Brain microvascular endothelial cell (primary cell): ENCODE data around the gene GALNTL6.
"Not testable (repeated sequence)": the region's sequence is repeated elsewhere in the genome, so short reads cannot be mapped to it uniquely, and the experiment has no call there.

ENCODE experiments used
- DNase-seq: peaks from one replicate; pipeline ENCODE4 v3.0.0-alpha.2; 2020
- H3K27ac ChIP-seq: fragments of 250-450 bp; sonication (Bioruptor Pico); 2 replicates; pipeline ENCODE4 v1.5.1; 2020; ENCODE audit warnings: mild to moderate bottlenecking, moderate library complexity
- H3K27me3 ChIP-seq: fragments of 250-450 bp; sonication (Bioruptor Pico); replicated peaks from 2 replicates; pipeline ENCODE4 v1.5.1; 2020; ENCODE audit warnings: mild to moderate bottlenecking
- H3K36me3 ChIP-seq: fragments of 250-450 bp; sonication (Bioruptor Pico); replicated peaks from 2 replicates; pipeline ENCODE4 v1.5.1; 2020; ENCODE audit warnings: mild to moderate bottlenecking
- H3K4me3 ChIP-seq: 2 replicates; pipeline ENCODE4 v1.5.1; 2011; ENCODE audit warnings: low read depth, mild to moderate bottlenecking, control low read depth, low read length, moderate library complexity
- CTCF ChIP-seq: IDR thresholded peaks from 2 replicates; pipeline ENCODE4 v1.5.1; 2011; ENCODE audit warnings: low read depth, mild to moderate bottlenecking, moderate library complexity, low read length, control low read depth, inconsistent platforms; ENCODE audit errors: missing control alignments
- in situ Hi-C: cut with HindIII; loops from 2 replicates; pipeline ENCODE4 v1.10.0; 2017; ENCODE audit warnings: low sequenced_read_pairs, low pct_ligation_motif_present

The GALNTL6 gene

DNA sequence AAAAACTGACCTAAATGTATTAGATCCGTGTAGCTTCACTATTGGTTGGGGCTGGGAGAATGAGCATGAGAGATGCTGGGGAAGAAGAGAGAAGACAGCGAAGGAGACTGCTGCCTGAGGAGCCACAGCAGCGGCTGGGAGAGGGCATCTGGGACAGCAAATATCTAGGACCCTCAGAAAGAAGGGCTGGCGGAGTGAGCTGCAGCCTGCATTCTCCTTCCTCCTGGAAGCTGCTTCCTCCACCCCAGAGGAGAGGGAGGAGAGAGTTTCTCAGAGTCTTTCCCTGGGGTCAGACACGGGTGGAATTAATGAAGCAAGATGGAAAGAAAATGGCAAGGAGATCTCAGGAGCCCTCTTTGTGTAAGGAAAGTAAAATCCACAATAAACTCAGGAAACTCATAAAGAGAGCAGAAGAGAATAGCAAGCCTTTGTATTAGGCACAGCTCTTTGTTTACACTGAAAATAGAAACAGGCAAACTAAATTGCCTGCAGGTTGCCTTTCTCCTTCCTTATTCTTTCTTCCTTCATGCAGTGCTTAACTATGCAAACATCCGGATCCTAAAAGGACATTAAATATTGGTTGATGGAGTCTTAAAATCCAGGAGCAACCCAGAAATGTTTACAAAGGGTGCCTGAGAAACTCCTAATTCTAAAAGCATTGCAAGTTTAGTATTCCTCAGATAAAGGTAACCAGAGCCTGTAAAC is 1225.1 kb downstream of the GALNTL6 start:
- Histone ChIP-seq H3K27me3 (no peaks in the 10 kb centered on the region), H3K36me3 (no peaks in the 10 kb centered on the region), H3K27ac (no peak overlapping the region), H3K4me3 (no peak overlapping the region)
- in situ Hi-C loops, result no loop called here
- no peak for DNase-seq
- no peak for TF ChIP-seq CTCF

DNA sequence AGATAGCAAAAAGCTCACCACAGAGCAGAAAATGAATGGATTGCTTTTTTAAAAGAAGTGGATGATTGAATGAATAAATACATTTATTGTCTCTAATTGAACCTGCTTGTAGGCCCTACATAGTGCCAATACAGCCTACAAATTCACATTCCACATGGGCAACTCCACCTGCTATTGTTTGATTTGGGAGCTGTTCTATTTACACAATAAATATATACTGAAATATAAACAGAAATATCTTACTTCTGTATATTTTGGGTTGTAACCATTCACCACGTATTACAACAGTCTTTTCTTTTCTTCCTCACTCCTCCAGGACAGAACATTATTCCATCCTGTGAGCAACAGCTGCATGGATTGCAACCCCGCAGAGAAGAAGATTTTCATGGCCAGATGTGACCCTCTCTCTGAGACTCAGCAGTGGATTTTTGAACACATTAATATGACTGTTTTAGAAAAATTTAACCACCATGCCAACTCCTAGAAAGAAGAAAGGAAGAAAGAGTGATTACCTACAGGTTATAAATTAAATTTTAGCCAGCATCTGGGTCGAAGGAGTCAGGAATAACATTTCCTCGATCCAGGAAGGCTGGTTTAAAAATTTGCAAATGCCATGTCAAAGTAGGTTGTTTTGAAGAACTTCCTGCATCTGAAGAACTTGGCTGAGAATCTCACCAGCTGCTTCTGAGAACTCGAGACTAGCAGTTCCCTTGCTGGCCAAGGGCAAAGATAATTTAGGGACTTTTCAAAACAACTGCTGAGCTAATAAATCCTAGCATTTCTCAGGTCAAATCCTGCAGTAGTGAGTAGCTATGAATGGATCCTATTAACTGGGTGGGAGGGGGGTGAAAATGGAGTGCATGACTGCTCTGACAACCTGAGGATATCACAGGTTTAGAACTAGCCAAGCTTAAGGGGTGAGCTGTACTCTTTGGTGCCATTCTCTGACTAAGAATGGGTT is 1226.7 kb downstream of the GALNTL6 start:
- H3K36me3 ChIP-seq, result no peaks in the 10 kb centered on the region
- in situ Hi-C loops, result no loop called here
- DNase-seq, result no peak
- no peak for TF ChIP-seq CTCF
- H3K27ac ChIP-seq, result no peak overlapping the region
- no peaks in the 10 kb centered on the region for H3K27me3 ChIP-seq
- H3K4me3 ChIP-seq, result no peak overlapping the region

- Histone ChIP-seq H3K27ac (no peak overlapping the region), H3K27me3 (no peaks in the 10 kb centered on the region), H3K4me3 (no peak overlapping the region), H3K36me3 (no peaks in the 10 kb centered on the region)
- TF ChIP-seq CTCF, result no peak
- in situ Hi-C loops, result no loop called here
- no peak for DNase-seq
These were observed 1228.3 kb downstream of the GALNTL6 start for GRCh38 chr4:173041482-173041881.

DNA sequence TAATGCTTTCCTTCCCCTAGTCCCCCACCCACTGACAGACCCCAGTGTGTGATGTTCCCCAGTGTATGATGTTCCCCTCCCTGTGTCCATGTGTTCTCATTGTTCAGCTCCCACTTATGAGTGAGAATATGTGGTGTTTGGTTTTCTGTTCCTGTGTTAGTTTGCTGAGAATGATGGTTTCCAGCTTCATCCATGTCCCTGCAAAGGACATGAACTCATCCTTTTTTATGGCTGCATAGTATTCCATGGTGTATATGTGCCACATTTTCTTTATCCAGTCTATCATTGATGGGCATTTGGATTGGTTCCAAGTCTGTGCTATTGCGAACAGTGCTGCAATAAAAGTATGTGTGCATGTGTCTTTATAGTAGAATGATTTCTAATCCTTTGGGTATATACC is 1228.9 kb downstream of the GALNTL6 start:
- H3K27ac ChIP-seq, DNase-seq, in situ Hi-C loops, H3K4me3 ChIP-seq, H3K27me3 ChIP-seq, H3K36me3 ChIP-seq: not testable (repeated sequence)

- no peak for TF ChIP-seq CTCF
- Histone ChIP-seq H3K4me3 (no peak overlapping the region), H3K36me3 (no peaks in the 10 kb centered on the region), H3K27ac (no peak overlapping the region), H3K27me3 (no peaks in the 10 kb centered on the region)
- DNase-seq, result no peak
- in situ Hi-C loops, result no loop called here
These were observed 1231.1 kb downstream of the GALNTL6 start for GRCh38 chr4:173044340-173044739.

- H3K4me3 ChIP-seq, result no peak overlapping the region
- H3K36me3 ChIP-seq, result no peaks in the 10 kb centered on the region
- no peak overlapping the region for H3K27ac ChIP-seq
- in situ Hi-C loops, result no loop called here
- no peak for TF ChIP-seq CTCF
- no peak for DNase-seq
- no peaks in the 10 kb centered on the region for H3K27me3 ChIP-seq
These were observed 1232.4 kb downstream of the GALNTL6 start for GRCh38 chr4:173045571-173045970.
